GM12878 (cell line): ENCODE results near the gene IRAK4. TPM values are rescaled to one million over a fixed set of nuclear protein-coding genes. Genes with fewer than 3 reads are reported as not detected.

Source experiments
- ATAC-seq: fragments of 200-7000 bp; cut with Tn5 transposase; 3 replicates; pipeline ENCODE4 v1.9.1; 2020; ENCODE audit warnings: mild to moderate bottlenecking, moderate library complexity
- BruUV-seq: library from RNA; stranded (reverse); fragments of 400-500 nt; replicated peaks from 2 replicates; lab custom pipeline; 2021; lab: Mats Ljungman, UMichigan
- CTCF ChIA-PET: fragments of 300-600 bp; sonication (Branson Sonifier 250); formaldehyde crosslinking; extraction: SDS; loops from one replicate; lab custom pipeline; 2021; ENCODE audit warnings: inconsistent platforms; lab: Yijun Ruan, JAX
- POLR2A ChIA-PET: fragments of 350-600 bp; formaldehyde crosslinking; extraction: SDS; loops from one replicate; lab custom pipeline; 2021; ENCODE audit warnings: inconsistent platforms; lab: Charles Lee
- RAD21 ChIA-PET: fragments of 300-600 bp; sonication (Branson Sonifier 250); formaldehyde crosslinking; loops from one replicate; lab custom pipeline; 2023; ENCODE audit warnings: antibody characterized with exemption; ENCODE audit not compliant: unreplicated experiment; lab: Charles Lee
- SMC1A ChIA-PET: fragments of 300-600 bp; sonication (Branson Sonifier 250); formaldehyde crosslinking; loops from one replicate; lab custom pipeline; 2023; ENCODE audit not compliant: unreplicated experiment, uncharacterized antibody; lab: Charles Lee
- DNase-seq: peaks from one replicate; pipeline ENCODE4 v3.0.0-alpha.2; 2011; ENCODE audit warnings: low read depth, low spot score
- FAIRE-seq: peaks from 3 replicates; lab custom pipeline; 2011; peaks lifted over from hg19 to GRCh38; lab: Jason Lieb, UNC
- H2AFZ ChIP-seq: 2 replicates; pipeline ENCODE4 v1.6.0; 2011; ENCODE audit warnings: low read depth, low read length, control low read depth; ENCODE audit not compliant: control insufficient read depth
- H3K27ac ChIP-seq: 2 replicates; pipeline ENCODE4 v1.5.1; 2011; ENCODE audit warnings: control low read depth; ENCODE audit not compliant: control insufficient read depth, insufficient read depth
- H3K27me3 ChIP-seq, 2 experiments: replicated peaks in 1 of 2; 2 replicates each; pipeline versions ENCODE4 v1.6.0 to v1.6.1; 2011; ENCODE audit warnings: low read length in 1 of 2; ENCODE audit not compliant: control insufficient read depth in 2 of 2, insufficient read depth in 2 of 2
- H3K36me3 ChIP-seq, 2 experiments: 2 replicates each; pipeline ENCODE4 v1.5.1; 2011; ENCODE audit warnings: low read length in 1 of 2; ENCODE audit not compliant: control insufficient read depth in 2 of 2, insufficient read depth in 2 of 2
- H3K4me1 ChIP-seq: 2 replicates; pipeline ENCODE4 v1.6.1; 2011; ENCODE audit warnings: mild to moderate bottlenecking, low read length, moderate library complexity, mixed read lengths; ENCODE audit not compliant: control insufficient read depth, insufficient read depth
- H3K4me2 ChIP-seq: 2 replicates; pipeline ENCODE4 v1.6.0; 2011; ENCODE audit warnings: control low read depth; ENCODE audit not compliant: control insufficient read depth, insufficient read depth
- H3K4me3 ChIP-seq: fragments of 200-600 bp; sonication (generic); 2 replicates; pipeline ENCODE4 v1.5.1; 2016
- H3K79me2 ChIP-seq: 2 replicates; pipeline ENCODE4 v1.6.0; 2011; ENCODE audit warnings: low read length; ENCODE audit not compliant: control insufficient read depth, insufficient read depth
- H3K9ac ChIP-seq: 2 replicates; pipeline ENCODE4 v1.8.0; 2011; ENCODE audit warnings: low read length, control low read depth, mixed read lengths; ENCODE audit not compliant: control insufficient read depth, insufficient read depth
- H3K9me3 ChIP-seq: replicated peaks from 3 replicates; pipeline ENCODE4 v1.5.1; 2011; ENCODE audit warnings: mild to moderate bottlenecking, low read length; ENCODE audit not compliant: control insufficient read depth, insufficient read depth
- H4K20me1 ChIP-seq: 2 replicates; pipeline ENCODE4 v1.6.0; 2011; ENCODE audit not compliant: control insufficient read depth, insufficient read depth
- CHD1 ChIP-seq: IDR thresholded peaks from 2 replicates; pipeline ENCODE4 v1.6.1; 2012; ENCODE audit warnings: low read depth, low read length, improper control_type of control experiment
- CREB1 ChIP-seq: IDR thresholded peaks from 2 replicates; pipeline ENCODE4 v1.6.1; 2012; ENCODE audit warnings: low read depth, mild to moderate bottlenecking, inconsistent platforms
- EED ChIP-seq: sonication (generic); IDR thresholded peaks from 2 replicates; pipeline ENCODE4 v1.6.1; 2016; ENCODE audit warnings: antibody characterized with exemption, low read depth
- HDAC6 ChIP-seq: fragments of 200-600 bp; sonication (generic); IDR thresholded peaks from one replicate; pipeline ENCODE4 v1.8.0; 2017; ENCODE audit warnings: antibody characterized with exemption; ENCODE audit not compliant: unreplicated experiment
- IRF4 ChIP-seq: IDR thresholded peaks from 2 replicates; pipeline ENCODE4 v1.6.1; 2011; ENCODE audit warnings: low read depth, low read length
- MEF2B ChIP-seq: fragments of 450-650 bp; IDR thresholded peaks from 2 replicates; pipeline ENCODE4 v1.6.1; 2018; ENCODE audit warnings: mild to moderate bottlenecking, moderate library complexity; ENCODE audit not compliant: partially characterized antibody, poor library complexity, severe bottlenecking
- NR2C2 ChIP-seq: IDR thresholded peaks from 2 replicates; pipeline ENCODE4 v1.6.1; 2011; ENCODE audit warnings: borderline replicate concordance, low read depth; ENCODE audit not compliant: control insufficient read depth, insufficient read length
- PML ChIP-seq: IDR thresholded peaks from 2 replicates; pipeline ENCODE4 v1.6.1; 2012; ENCODE audit warnings: low read length, inconsistent platforms
- RFX5 ChIP-seq: IDR thresholded peaks from 2 replicates; pipeline ENCODE4 v1.6.1; 2011; ENCODE audit warnings: low read depth, low read length, improper control_type of control experiment
- STAT1 ChIP-seq: fragments of 450-650 bp; conservative IDR thresholded peaks from 2 replicates; pipeline ENCODE4 v1.6.1; 2014; ENCODE audit warnings: antibody characterized with exemption, mild to moderate bottlenecking
- SUZ12 ChIP-seq: fragments of 200-600 bp; sonication (generic); IDR thresholded peaks from one replicate; pipeline ENCODE4 v1.6.1; 2018; ENCODE audit warnings: antibody characterized with exemption, mild to moderate bottlenecking; ENCODE audit not compliant: unreplicated experiment
- TARDBP ChIP-seq: IDR thresholded peaks from 2 replicates; pipeline ENCODE4 v1.6.1; 2016; ENCODE audit warnings: borderline replicate concordance
- WGBS: methylation state at CpG from one replicate; pipeline ENCODE4 v1.1.6; 2016; ENCODE audit warnings: low lambda C conversion rate; ENCODE audit not compliant: insufficient replicate concordance, insufficient coverage; ENCODE audit errors: missing lambda C conversion rate; 5-methylcytosine and 5-hydroxymethylcytosine counted together
- in situ Hi-C: fragments of 300-500 bp; cut with MboI; formaldehyde crosslinking; loops from 9 replicates; pipeline ENCODE4 v1.14.3; 2018; ENCODE audit warnings: mixed read lengths
- intact Hi-C: fragments of 100-400 bp; cut with micrococcal nuclease; formaldehyde crosslinking; loops from one replicate; pipeline ENCODE4 v1.14.2; 2022; ENCODE audit not compliant: unreplicated experiment
- polyA plus RNA-seq, 11 experiments: library from polyadenylated mRNA; depleted of rRNA in 4 of 11; unstranded in 6 of 11; stranded (reverse) in 5 of 11; fragments of >200 nt; fragmentation: Nextera tagmentation in 4 of 11; fragmentation: Illumina TruSeq in 1 of 11; extraction: Ambion mirVana in 4 of 11; extraction: Trizol in 1 of 11; gene quantifications; 1 replicate in 1 of 11; 2 replicates in 10 of 11; pipeline versions ENCODE4 v1.2.1 to v1.2.3, GENCODE V29; 2011 to 2016; ENCODE audit warnings: inconsistent platforms in 2 of 11, missing spikeins in 2 of 11, low read depth in 1 of 11
- total RNA-seq, 4 experiments: library from RNA; depleted of rRNA in 3 of 4; stranded (reverse); fragments of >200 nt in 3 of 4; fragmentation: Illumina TruSeq in 1 of 4; extraction: Trizol in 1 of 4; gene quantifications; 2 replicates each; pipeline versions ENCODE4 v1.2.1 to v1.2.3, GENCODE V29; 2013 to 2021
- TF ChIP-seq, protein P1 (sequence below): IDR thresholded peaks from 2 replicates; pipeline ENCODE4 v1.6.1; 2012; ENCODE audit warnings: mild to moderate bottlenecking, low read depth, low read length
- TF ChIP-seq, protein P2 (sequence below): IDR thresholded peaks from 2 replicates; pipeline ENCODE4 v1.6.1; 2012; ENCODE audit warnings: improper control_type of control experiment, low read depth, low read length; ENCODE audit not compliant: insufficient replicate concordance
- TF ChIP-seq, protein P3 (sequence below): IDR thresholded peaks from 2 replicates; pipeline ENCODE4 v1.6.1; 2012; ENCODE audit warnings: low read depth, low read length, improper control_type of control experiment

The IRAK4 gene
- total and polyA plus RNA-seq, 10 of the 15 experiments (the other 5 are each of a cell fraction or from before 2014, with no cell fraction given), result 7.9 to 46.8 (median 20.9) TPM

GRCh38 chr12:43754015-43754414 lies 4.7 kb upstream of the IRAK4 start:
- Histone ChIP-seq H4K20me1 (no peaks in the 10 kb centered on the region), H3K9ac (no peak overlapping the region), H3K79me2 (peaks cover 26% of the 10 kb centered on the region), H3K36me3 (peaks cover 0 to 3% of the 10 kb centered on the region in 2 experiments; a peak in 1 of 4 replicates), H3K4me3 (peak overlapping the region; percentile 2; the same call in 1 of the 2 replicates), H3K4me2 (no peak overlapping the region), H2AFZ (no peak overlapping the region), H3K9me3 (peaks cover 4% of the 10 kb centered on the region; the same call in 2 of the 3 replicates), H3K27me3 (no peaks in the 10 kb centered on the region), H3K4me1 (no peaks in the 10 kb centered on the region), H3K27ac (no peak overlapping the region)
- BruUV-seq, result no TSS peak
- FAIRE-seq, result no peak
- ChIA-PET RAD21 (no interaction called here), POLR2A (no interaction called here), SMC1A (interaction anchor here (1.0 to 2.3 kb wide), 4 partner anchors 9 to 128 kb away, joined by 3 to 11 read pairs (median 4); no protein-coding TSS in a partner anchor), CTCF (interaction anchor here (0.7 to 1.1 kb wide), 2 partner anchors 122 to 183 kb away, joined by 3 read pairs; no protein-coding TSS in a partner anchor)
- intact Hi-C loops, result no loop called here
- DNase-seq, result no peak
- no peak for ATAC-seq
- in situ Hi-C loops, result no loop called here
- WGBS, result 96% methylated on average over 3 of the region's 3 CpGs
- TF ChIP-seq, protein P1, sequence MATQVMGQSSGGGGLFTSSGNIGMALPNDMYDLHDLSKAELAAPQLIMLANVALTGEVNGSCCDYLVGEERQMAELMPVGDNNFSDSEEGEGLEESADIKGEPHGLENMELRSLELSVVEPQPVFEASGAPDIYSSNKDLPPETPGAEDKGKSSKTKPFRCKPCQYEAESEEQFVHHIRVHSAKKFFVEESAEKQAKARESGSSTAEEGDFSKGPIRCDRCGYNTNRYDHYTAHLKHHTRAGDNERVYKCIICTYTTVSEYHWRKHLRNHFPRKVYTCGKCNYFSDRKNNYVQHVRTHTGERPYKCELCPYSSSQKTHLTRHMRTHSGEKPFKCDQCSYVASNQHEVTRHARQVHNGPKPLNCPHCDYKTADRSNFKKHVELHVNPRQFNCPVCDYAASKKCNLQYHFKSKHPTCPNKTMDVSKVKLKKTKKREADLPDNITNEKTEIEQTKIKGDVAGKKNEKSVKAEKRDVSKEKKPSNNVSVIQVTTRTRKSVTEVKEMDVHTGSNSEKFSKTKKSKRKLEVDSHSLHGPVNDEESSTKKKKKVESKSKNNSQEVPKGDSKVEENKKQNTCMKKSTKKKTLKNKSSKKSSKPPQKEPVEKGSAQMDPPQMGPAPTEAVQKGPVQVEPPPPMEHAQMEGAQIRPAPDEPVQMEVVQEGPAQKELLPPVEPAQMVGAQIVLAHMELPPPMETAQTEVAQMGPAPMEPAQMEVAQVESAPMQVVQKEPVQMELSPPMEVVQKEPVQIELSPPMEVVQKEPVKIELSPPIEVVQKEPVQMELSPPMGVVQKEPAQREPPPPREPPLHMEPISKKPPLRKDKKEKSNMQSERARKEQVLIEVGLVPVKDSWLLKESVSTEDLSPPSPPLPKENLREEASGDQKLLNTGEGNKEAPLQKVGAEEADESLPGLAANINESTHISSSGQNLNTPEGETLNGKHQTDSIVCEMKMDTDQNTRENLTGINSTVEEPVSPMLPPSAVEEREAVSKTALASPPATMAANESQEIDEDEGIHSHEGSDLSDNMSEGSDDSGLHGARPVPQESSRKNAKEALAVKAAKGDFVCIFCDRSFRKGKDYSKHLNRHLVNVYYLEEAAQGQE, result no peak
- TF ChIP-seq MEF2B (no peak), EED (no peak), NR2C2 (no peak), SUZ12 (no peak), HDAC6 (no peak), STAT1 (no peak), CHD1 (no peak), RFX5 (no peak), CREB1 (no peak), PML (no peak), IRF4 (no peak), TARDBP (no peak)
- TF ChIP-seq, protein P2, sequence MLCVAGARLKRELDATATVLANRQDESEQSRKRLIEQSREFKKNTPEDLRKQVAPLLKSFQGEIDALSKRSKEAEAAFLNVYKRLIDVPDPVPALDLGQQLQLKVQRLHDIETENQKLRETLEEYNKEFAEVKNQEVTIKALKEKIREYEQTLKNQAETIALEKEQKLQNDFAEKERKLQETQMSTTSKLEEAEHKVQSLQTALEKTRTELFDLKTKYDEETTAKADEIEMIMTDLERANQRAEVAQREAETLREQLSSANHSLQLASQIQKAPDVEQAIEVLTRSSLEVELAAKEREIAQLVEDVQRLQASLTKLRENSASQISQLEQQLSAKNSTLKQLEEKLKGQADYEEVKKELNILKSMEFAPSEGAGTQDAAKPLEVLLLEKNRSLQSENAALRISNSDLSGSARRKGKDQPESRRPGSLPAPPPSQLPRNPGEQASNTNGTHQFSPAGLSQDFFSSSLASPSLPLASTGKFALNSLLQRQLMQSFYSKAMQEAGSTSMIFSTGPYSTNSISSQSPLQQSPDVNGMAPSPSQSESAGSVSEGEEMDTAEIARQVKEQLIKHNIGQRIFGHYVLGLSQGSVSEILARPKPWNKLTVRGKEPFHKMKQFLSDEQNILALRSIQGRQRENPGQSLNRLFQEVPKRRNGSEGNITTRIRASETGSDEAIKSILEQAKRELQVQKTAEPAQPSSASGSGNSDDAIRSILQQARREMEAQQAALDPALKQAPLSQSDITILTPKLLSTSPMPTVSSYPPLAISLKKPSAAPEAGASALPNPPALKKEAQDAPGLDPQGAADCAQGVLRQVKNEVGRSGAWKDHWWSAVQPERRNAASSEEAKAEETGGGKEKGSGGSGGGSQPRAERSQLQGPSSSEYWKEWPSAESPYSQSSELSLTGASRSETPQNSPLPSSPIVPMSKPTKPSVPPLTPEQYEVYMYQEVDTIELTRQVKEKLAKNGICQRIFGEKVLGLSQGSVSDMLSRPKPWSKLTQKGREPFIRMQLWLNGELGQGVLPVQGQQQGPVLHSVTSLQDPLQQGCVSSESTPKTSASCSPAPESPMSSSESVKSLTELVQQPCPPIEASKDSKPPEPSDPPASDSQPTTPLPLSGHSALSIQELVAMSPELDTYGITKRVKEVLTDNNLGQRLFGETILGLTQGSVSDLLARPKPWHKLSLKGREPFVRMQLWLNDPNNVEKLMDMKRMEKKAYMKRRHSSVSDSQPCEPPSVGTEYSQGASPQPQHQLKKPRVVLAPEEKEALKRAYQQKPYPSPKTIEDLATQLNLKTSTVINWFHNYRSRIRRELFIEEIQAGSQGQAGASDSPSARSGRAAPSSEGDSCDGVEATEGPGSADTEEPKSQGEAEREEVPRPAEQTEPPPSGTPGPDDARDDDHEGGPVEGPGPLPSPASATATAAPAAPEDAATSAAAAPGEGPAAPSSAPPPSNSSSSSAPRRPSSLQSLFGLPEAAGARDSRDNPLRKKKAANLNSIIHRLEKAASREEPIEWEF, result no peak
- TF ChIP-seq, protein P3, sequence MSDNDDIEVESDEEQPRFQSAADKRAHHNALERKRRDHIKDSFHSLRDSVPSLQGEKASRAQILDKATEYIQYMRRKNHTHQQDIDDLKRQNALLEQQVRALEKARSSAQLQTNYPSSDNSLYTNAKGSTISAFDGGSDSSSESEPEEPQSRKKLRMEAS, result no peak
